ENCODE measurements around the gene TSPYL2. TPM values are rescaled to one million over a fixed set of nuclear protein-coding genes. Genes with fewer than 3 reads are reported as not detected.

TSPYL2 gene
- total and polyA plus RNA-seq, 2 of the 8 experiments (the other 6 are each of a cell fraction or from before 2014, with no cell fraction given), result 13.4 to 13.7 TPM

GRCh38 chrX:53071604-53072417 is 10.4 kb upstream of the TSPYL2 start:
- Histone ChIP-seq H3K4me3 (ENCODE audit: extremely low read depth in 1 of 4, insufficient read depth in 2 of 4, low read depth in 3 of 4, low read length in 4 of 4) (peak overlapping the region; percentile 32 to 55 (median 38); a peak in 7 of 8 replicates), H2BK5ac (ENCODE audit: low read depth, low read length) (no peak overlapping the region), H3K18ac (ENCODE audit: extremely low read depth, low read length) (no peak overlapping the region), H2AFZ (ENCODE audit: low read length) (0 out of 2 replicates have a peak overlapping the region, but pooled peaks have one; percentile 77), H3K56ac (replicated peaks; ENCODE audit: insufficient read length, low read depth, low read length) (no peak overlapping the region), H3K27ac (ENCODE audit: low read depth, low read length) (no peak overlapping the region), H3K4ac (replicated peaks; ENCODE audit: insufficient read length, low read depth, low read length) (no peak overlapping the region), H3K27me3 (replicated peaks in 1 of 4; ENCODE audit: control insufficient read depth in 3 of 4, extremely low read depth in 1 of 4, insufficient read depth in 3 of 4, low read length in 3 of 4) (no peaks in the 10 kb centered on the region), H4K5ac (ENCODE audit: insufficient read length, low read depth, low read length) (peak overlapping the region; percentile 33), H3K36me3 (ENCODE audit: control insufficient read depth in 2 of 4, insufficient read depth in 4 of 4, low read length in 3 of 4) (no peaks in the 10 kb centered on the region), H3K4me2 (ENCODE audit: insufficient read depth in 1 of 2, low read depth in 2 of 2, low read length in 2 of 2) (peak overlapping the region; percentile 51 to 87), H3K9me3 (ENCODE audit: insufficient read depth in 2 of 2, low read depth in 1 of 2, low read length in 1 of 2) (no peaks in the 10 kb centered on the region), H4K91ac (replicated peaks; ENCODE audit: insufficient read length, low read length) (peak overlapping the region; percentile 40), H3K79me1 (ENCODE audit: low read depth, low read length) (no peaks in the 10 kb centered on the region), H2AK5ac (ENCODE audit: low read depth, low read length) (no peak overlapping the region), H2BK15ac (ENCODE audit: low read length) (no peak overlapping the region), H3K9ac (replicated peaks in 1 of 4; ENCODE audit: extremely low read depth in 1 of 4, low read depth in 3 of 4, low read length in 3 of 4) (no peak overlapping the region), H3K14ac (ENCODE audit: insufficient read length) (no peak overlapping the region), H3K4me1 (replicated peaks in 1 of 4; ENCODE audit: control insufficient read depth in 3 of 4, insufficient read depth in 4 of 4, low read length in 3 of 4) (peaks cover 0 to 5% (median 1%) of the 10 kb centered on the region in 4 experiments; a peak in 1 of 7 replicates), H4K8ac (ENCODE audit: extremely low read depth, insufficient read depth, low read length) (no peak overlapping the region), H4K20me1 (replicated peaks in 1 of 2; ENCODE audit: control insufficient read depth in 1 of 2, insufficient read depth in 2 of 2, low read length in 2 of 2) (no peaks in the 10 kb centered on the region), H2BK12ac (ENCODE audit: low read depth, low read length) (no peak overlapping the region), H3K79me2 (ENCODE audit: control insufficient read depth in 1 of 2, insufficient read depth in 2 of 2, low read length in 2 of 2) (no peaks in the 10 kb centered on the region), H2BK20ac (ENCODE audit: low read length) (no peak overlapping the region), H2BK120ac (replicated peaks; ENCODE audit: low read depth, low read length) (no peak overlapping the region), H3K23me2 (ENCODE audit: low read depth, low read length) (peaks cover 3% of the 10 kb centered on the region; the same call in 1 of the 2 replicates), H3K23ac (ENCODE audit: insufficient read length) (no peak overlapping the region)
- ChIA-PET POLR2A (ENCODE audit: partially characterized antibody) (interaction anchor here (2.0 kb wide), 1 partner anchor 10 kb away, joined by 12 read pairs; the partner anchor contains the start of gene TSPYL2), CTCF (ENCODE audit: partially characterized antibody) (interaction anchor here (0.7 to 1.6 kb wide), 10 partner anchors 15 to 1579 kb away, joined by 3 to 7 read pairs (median 3); no protein-coding TSS in a partner anchor)
- FAIRE-seq (peak; percentile 92), DNase-seq (ENCODE audit: low read depth in 1 of 2, low spot score in 2 of 2) (no peak)
- TF ChIP-seq CTCF (IDR thresholded peaks at IDR 0.05; ENCODE audit: control extremely low read depth in 1 of 3, insufficient read depth in 1 of 3, low read depth in 1 of 3, low read length in 3 of 3) (peak; percentile 30 to 73 (median 61)), POLR2AphosphoS5 (IDR thresholded peaks at IDR 0.05; ENCODE audit: low read depth, low read length) (peak; percentile 37; the same call in 1 of the 2 replicates), RAD21 (IDR thresholded peaks at IDR 0.05 in 1 of 2, conservative IDR thresholded peaks at IDR 0.05 in 1 of 2; ENCODE audit: low read depth in 2 of 2, low read length in 2 of 2) (peak; percentile 69 to 77), MAX (IDR thresholded peaks at IDR 0.05) (peak; percentile 76), TBP (IDR thresholded peaks at IDR 0.05; ENCODE audit: low read depth, low read length) (no peak), KDM1A (IDR thresholded peaks at IDR 0.05; ENCODE audit: borderline replicate concordance, low read length) (peak; percentile 99)
- WGBS, 2 experiments (ENCODE audit: extremely low coverage in 1 of 2, insufficient coverage in 1 of 2, insufficient read length in 1 of 2, insufficient replicate concordance in 2 of 2, low coverage in 1 of 2, low lambda C conversion rate in 2 of 2, missing lambda C conversion rate in 1 of 2), result 11% methylated on average over 28 of the region's 31 CpGs; no CpG with 5 or more reads in 1 of the 2 experiments
